C1 segment of cervical spinal cord (tissue), 14 donors: ENCODE results near the gene BIRC6.
"Not testable (repeated sequence)": the region's sequence is repeated elsewhere in the genome, so short reads cannot be mapped to it uniquely, and the experiment has no call there.

Experiments used
- DNase-seq, 14 donors: peaks; one replicate each; lab custom pipeline; 2025; lab: John Stamatoyannopoulos, UW

BIRC6 gene

DNA sequence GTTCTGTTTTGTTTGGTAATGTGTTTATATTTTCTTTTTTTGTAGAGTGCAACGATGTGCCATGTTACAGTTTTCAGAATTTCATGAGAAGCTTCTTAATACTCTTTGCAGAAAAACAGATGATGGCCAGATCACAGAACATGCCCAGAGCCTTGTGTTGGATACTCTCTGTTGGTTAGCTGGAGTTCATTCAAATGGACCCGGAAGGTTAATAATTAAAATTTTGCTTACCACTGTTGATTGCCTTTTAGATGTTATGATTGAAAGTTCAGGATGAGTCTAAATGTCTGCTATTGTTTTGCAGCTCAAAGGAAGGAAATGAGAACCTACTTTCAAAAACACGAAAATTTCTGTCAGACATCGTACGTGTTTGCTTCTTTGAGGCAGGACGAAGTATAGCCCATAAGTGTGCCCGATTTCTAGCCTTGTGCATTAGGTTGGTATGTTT is 85.2 kb downstream of the BIRC6 start:
- DNase-seq, result no peak

DNA sequence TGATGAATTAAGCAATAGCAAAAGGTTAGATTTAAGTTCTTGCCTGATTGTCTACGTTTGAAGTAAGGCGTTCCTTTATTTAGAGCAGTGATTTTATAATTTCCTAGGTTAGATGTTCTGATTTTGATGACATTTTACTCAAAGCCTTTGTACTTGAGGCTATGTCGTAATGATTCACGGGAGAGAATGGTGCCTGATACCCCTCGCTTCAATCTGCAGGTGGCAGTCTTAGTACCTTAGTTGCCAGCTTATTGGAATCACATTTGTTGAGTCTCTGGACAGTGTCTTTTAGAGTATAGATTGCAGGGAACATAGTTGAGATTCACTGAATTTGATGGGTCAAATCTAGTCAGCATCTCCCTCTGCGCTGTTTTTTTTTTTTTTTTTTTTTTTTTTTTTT is 89.5 kb downstream of the BIRC6 start:
- no peak for DNase-seq

GRCh38 chr2:32450851-32451250 is 94.0 kb downstream of the BIRC6 start:
- DNase-seq, result no peak

- no peak for DNase-seq
Observed at GRCh38 chr2:32452338-32453064, 95.7 kb downstream of the BIRC6 start.

GRCh38 chr2:32453242-32454062 is 96.6 kb downstream of the BIRC6 start:
- no peak for DNase-seq

DNA sequence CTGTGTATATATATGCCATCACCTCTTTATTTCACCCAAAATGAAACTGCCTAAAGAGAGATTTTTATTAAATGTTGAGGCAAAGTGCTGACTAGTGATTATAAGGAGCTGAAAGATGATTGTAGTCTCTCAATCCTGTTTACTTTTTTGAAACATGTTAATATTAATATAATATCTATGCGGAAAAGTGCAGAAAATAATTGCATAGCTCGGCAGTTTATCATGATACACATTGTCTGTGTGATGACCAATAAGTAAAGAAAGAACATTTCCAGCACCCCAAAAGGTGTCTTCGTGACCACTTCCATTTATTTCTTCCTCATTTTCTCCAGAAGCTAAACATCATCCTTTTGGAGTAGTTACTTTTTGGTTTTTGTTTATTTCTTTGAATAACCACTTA is 99.0 kb downstream of the BIRC6 start:
- no peak for DNase-seq

DNA sequence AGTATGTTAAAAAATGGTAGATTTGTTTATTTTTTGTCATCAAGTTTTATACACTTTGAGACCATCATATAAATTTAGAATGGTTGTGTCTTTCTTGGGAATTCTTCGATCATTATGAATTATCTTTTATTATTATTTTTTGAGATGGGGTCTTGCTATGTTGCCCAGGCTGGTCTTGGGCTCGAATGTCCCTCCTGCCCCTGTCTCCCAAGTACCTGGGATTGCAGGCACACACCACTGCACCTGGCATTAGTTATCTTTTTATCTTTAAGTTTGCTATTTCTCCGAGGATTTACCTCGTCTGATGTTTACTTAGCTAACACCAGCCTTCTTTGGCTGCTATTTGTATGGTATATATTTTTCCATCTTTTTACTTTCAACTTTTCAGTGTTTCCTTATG is 100.0 kb downstream of the BIRC6 start:
- DNase-seq, result no peak

DNA sequence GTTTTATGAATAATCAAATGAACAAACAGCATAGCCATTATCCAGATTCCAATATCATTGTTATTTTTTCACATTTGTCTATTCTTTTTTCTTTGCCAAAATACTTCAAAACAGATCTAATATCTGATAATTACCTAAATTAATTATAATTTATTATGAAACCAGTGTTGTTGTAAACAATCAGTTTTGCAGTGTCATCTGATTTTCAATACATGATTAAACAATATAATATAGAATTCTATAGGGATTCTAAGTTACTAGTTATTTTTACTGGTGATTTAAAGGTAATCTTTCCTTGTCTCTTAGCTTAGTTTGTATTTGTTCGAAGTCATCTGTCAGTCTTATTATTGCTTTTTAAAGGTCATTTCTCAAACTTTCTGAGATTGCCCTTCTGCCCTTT is 101.0 kb downstream of the BIRC6 start:
- no peak for DNase-seq

DNA sequence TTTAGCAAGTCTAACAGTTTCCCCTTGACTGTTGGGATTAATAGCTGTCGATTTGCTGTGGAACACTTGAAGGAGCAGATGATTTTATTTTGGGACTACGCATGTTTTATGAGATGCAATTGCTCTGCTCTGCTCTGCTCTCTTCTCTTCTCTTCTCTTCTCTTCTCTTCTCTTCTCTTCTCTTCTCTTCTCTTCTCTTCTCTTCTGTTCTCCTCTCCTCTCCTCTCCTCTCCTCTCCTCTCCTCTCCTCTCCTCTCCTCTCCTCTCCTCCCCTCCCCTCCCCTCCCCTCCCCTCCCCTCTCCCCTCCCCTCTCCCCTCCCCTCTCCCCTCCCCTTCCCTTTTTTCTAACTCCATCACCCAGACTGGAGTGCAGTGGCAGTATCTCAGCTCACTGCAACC is 104.0 kb downstream of the BIRC6 start:
- not testable (repeated sequence) for DNase-seq

- no peak for DNase-seq
Observed at GRCh38 chr2:32463110-32463509, 106.3 kb downstream of the BIRC6 start.

DNA sequence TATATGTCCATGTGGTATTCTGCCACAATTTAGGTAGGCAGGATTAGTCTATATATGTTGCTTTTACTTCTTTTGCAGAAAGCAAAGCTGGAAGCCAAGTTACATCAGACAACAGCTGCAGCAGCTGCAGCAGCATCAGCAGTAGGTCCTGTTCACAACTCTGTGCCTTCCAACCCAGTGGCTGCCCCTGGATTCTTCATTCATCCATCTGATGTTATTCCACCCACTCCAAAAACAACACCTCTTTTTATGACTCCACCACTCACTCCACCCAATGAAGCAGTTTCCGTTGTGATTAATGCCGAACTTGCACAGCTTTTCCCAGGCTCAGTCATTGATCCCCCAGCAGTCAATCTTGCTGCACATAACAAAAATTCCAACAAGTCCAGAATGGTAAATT is 107.6 kb downstream of the BIRC6 start:
- no peak for DNase-seq

- no peak for DNase-seq
Observed at GRCh38 chr2:32472605-32473004, 115.8 kb downstream of the BIRC6 start.

GRCh38 chr2:32474381-32474780 is 117.6 kb downstream of the BIRC6 start:
- DNase-seq, result no peak

DNA sequence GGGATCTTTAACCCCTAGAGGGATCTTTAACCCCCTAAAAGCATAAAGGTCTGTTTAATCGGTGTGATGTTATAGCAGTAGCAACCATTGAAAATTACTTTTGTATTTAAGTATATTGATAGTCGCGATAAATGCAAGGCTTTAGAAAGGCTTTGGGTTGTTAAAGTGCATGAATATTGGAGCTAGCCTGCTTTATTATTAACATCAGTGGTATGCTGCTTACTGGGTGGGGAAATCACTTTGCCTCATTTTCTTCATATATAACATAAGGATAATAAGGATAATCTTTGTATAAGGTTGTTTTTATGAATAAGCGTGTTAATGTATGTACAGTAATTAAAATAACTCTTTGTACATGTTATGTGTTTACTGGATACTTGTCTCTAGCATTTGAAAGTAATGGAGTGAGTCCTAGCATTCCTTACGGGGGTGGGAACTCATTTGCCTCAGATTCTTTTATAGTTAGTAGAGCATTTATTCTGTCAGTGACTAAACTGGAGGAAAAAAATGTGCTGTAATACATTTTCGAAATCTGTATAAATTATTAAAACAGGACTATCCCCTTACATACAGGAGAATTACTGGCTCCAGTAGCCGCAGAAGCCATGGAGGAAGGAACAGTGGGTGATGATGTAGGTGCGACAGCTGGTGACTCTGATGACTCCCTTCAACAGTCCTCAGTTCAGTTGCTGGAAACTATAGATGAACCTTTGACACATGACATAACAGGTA is 122.2 kb downstream of the BIRC6 start:
- DNase-seq, result no peak

GRCh38 chr2:32479993-32480392 is 123.2 kb downstream of the BIRC6 start:
- DNase-seq, result no peak

DNA sequence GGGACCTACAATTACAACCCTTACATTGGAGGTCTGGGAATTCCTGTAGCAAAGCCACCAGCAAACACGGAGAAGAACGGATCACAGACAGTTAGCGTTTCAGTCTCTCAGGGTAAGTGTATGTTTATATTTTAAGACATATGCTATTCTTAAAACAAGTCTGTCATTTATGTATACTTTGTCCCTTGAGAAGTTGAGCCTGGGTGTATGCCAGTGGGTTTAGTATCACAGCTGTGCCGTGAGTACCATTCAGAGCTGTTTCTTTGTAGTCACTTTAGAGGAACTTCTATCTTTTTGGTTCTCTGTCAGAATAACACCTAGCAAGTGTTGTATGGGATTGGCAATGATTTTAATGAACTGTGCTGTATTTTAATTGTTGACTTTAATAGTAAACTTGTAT is 125.6 kb downstream of the BIRC6 start:
- no peak for DNase-seq

- DNase-seq, result no peak
Observed at GRCh38 chr2:32484937-32485336, 128.1 kb downstream of the BIRC6 start.

DNA sequence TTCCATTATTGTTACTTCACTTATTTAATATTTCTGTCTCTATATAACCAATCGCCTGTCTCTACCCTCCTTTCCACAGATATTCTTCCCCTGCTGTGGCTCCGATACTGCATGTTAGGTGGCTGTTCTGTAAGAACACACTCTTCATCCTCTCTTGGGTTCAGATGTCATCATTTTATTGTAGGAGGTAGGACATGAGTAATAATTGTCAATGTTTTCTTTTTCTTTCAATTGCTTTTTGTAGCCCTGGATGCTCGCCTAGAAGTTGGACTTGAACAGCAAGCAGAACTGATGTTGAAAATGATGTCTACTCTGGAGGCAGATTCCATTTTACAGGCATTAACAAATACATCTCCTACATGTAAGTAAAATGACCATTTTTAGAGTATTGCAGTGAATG is 128.6 kb downstream of the BIRC6 start:
- no peak for DNase-seq

- DNase-seq, result no peak
Observed at GRCh38 chr2:32489061-32489460, 132.2 kb downstream of the BIRC6 start.

- DNase-seq, result no peak
Observed at GRCh38 chr2:32491346-32491745, 134.5 kb downstream of the BIRC6 start.

DNA sequence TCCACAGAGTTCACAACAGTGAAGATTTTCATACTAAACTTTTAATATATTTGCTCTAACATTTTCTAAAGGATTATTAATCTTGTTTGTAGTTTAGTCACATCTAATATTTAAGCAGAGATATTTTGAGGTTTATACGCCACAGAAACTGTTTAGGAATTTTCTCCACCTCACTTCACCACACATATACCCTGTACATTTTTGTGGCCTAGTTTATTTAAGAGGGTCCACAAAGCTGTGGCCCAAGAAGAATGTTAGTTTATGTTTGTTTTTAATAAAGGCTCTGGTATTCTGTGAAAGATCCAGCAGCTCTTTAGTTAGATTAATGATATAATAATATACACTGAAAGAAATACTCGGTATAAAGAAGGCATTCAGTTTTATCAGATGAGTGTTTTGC is 138.3 kb downstream of the BIRC6 start:
- no peak for DNase-seq

DNA sequence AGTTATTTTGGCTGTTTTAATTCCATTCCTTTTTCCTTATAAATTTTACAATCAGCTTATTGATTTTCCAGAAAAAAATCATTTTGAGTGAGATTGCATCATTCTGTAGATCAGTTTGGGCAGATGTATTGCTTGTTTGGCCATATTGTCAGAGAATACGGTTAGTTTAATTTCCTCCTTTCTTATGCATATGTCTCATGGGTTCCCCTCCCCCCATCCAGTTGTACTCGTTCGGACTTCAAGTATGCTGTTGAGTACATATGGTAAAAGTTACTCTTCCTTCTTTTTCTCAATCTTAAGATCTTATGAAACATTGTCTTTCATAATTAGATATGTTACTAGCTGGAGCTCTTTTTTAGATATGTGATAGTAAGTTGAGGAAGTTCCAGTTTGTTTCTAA is 139.8 kb downstream of the BIRC6 start:
- DNase-seq, result no peak
